GM19240 (cell line): ENCODE data around the gene GLUD1.
"Not testable (repeated sequence)": the region's sequence is repeated elsewhere in the genome, so short reads cannot be mapped to it uniquely, and the experiment has no call there.

Source experiments
- DNase-seq: peaks from one replicate; pipeline ENCODE4 v3.0.0; 2011; ENCODE audit warnings: low spot score; ENCODE audit not compliant: insufficient read length

Gene GLUD1

DNA sequence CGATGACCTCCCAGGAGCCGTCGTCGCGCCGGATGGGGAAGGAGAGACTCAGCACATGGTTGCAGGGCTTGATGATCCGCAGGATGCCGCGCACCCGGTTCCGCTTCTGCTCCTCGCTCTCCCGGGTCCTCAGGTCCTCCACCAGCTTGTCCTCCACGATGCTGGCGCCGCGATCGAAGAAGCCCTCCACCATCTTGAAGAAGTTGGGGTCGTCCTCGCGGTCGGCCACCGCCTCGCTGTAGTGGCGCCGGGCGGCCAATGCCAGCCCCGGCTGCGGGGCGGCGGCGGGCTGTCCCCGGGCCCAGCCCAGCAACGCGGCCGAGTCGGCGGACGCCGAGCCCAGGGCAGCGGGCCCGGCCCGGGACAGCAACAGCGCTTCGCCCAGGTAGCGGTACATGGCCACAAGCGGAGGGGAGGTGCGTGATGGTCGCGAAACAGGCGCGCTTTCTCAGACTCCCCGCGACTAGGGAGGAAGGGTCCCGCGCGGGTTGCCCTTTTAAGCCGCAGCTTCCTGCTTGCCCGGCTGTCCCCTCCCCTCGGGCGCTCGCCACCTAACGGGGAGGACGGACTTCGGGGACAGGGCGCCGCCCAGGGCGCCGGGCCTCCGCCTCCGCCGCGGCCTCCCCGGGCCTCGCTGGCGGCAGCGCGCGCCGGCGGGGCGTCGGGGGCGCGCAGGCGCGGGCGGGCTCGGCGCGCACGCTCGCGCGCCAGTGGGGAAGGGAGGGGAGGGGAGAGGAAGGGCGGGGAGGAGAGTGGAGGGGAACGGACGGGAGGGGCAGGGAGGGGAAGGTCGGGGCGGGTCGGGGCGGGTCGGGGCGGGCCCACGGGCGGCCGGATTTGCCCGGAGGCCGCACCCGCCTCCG, at the start of gene GLUD1, which contains the start of gene SHLD2:
TSS of gene GLUD1 (minus strand) at position 471 of the 863 bp plus-strand sequence. CDS start at position 397, 74 bp downstream.
TSS of gene SHLD2 (plus strand) at position 834 of the 863 bp plus-strand sequence. CDS start 56,149 bp downstream, outside the sequence.
- peak; percentile 69 for DNase-seq

DNA sequence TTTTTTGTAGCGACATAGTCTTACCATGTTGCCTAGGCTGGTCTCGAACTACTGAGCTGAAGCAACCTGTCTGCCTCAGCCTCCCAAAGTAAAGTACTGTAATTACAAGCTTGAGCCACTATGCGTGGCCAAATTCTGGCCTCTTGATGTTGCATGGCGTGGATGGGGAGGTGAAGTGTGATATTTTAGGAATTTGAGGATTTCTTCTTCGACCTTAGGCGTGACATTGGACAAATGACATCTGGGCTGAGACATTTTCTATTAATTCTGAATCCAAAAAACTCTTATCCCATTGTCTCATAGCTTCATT, 48.4 kb upstream of the GLUD1 start:
- DNase-seq = not testable (repeated sequence)

DNA sequence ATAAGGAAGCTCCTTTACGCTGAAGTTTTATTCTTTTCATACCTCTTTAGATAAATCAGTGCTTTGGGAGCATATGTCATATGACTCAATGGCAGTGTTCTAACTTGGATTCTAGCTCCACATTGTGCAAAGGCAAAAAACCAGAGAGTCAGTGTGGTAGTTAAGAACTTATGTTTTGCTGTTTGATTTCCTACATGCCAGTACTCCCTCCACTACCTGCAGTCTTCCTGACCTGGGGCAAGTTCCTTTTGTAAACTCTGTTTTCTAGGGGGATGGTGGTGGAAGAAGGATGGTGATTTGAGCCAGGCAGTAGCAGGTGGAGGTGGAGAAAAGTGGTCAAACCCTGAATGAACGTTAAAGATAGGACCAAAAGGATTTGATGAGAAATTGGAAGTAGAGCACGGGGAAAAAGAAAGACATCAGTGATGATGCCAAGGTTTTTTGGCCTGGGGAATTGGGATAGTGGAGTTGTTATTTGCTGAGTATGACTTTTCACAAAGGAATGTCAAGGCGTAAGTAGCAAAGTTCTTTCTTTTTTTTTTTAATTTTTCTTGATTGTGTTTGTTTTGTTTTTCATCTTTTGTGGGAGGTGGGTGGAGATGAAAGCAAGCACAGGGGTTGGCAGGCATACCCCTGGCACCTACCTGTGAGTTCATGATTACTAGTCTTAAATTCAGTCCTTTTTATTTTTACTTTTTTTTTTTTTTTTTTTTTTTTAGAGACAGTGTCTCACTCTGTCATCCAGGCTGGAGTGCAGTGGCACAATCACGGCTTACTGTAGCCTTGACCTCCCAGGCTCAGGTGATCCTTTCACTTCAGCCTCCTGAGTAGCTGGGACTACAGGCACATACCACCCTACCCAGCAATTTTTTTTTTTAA, 47.8 kb upstream of the GLUD1 start:
- not testable (repeated sequence) for DNase-seq

DNA sequence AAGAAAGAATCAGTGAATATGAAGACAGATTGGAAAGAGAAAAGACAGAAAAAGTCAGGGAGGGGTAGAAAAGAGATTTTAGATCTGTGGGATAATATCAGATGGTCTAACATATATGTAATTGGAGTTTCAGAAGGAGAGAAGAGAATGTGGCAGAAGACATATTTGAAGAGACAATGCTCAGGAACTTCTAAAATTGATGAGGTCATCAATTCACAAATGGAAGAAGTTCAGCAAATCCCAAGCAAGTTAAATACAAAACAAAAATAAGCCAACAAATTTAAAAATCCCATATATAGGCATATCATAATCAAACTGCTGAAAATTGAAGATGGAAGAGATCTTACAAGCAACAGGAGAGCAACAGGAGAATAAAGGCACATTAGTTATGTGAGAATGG, 42.8 kb upstream of the GLUD1 start:
- not testable (repeated sequence) for DNase-seq

DNA sequence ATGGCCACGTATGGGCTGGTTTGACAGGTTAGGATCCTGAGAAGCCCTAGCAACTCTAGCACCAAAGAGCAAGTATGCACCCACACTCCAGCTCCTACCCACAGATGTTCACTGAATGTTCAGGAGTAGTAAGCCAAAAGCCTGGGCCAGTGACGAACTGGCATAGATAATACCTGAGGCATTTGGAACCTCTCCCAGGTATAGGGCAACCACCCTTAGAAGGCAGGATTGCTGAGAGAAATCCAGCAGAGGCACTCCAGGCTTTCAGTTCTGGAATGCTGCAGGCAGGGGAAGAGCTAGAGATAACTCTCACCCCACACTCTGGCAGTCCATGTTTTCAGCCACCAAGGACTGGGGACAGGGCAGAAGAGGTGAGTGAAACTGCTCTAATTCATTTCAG, 39.8 kb upstream of the GLUD1 start:
- DNase-seq = not testable (repeated sequence)

DNA sequence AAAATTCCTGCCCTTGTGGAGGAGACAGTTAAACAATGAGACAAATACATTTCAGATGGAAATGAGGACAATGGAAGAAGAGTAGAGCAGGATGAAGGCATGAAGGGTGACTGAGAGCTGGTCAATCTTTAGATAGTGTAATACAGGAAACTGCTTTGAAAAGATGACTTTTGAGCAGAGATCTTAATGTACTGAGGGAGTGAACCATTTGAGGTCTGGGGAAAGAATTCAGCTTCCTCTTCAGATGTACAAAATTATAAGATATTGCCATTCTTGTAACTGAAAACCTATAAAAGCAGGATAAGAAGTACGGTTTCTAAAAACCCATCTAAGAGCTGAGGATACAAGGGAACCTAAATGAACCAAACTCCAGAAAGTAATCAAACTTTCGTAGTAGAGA, 39.3 kb upstream of the GLUD1 start:
- DNase-seq = not testable (repeated sequence)

DNA sequence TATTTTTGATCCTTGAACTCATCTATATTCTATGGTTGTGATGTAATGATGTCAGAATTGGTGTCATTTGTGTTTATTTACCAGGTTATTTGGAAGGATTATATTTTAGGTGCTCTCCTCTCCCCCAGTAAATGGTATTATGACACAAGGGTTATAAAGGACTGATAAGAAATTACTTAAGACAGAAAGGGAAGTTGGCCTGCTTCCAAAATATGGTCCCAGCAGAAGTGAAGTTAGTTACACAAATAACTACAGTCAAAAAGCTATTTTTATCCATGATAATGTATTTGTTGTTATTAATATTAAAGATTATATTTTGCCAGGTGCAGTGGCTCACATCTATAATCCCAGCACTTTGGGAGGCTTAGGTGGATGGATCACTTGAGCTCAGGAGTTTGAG, 37.5 kb upstream of the GLUD1 start:
- not testable (repeated sequence) for DNase-seq

DNA sequence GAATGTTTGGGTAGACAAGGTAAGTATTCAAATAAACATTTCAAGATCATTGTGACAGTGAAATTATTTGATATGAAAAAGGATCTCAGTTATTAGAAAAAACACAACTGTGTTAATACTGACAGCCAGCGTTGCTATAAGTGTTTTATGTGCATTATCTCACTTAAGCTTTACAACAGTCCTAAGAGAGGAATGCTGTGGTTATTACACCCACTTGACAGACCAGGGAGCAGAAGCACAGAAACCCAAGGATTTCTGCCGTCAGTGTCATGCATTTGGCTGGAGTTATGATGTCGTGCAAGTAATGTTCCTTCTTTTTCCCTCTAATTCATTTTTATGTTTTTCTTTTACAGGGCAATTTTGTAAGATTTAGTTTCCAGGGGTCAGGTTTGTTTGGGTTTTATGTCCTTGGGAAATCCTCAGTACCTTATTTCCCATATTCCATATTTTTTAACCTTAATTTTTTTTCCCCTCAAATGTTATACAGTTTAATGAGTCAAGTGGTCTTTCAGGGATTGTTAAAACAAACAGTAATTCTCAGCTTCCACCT, 33.0 kb upstream of the GLUD1 start:
- not testable (repeated sequence) for DNase-seq

DNA sequence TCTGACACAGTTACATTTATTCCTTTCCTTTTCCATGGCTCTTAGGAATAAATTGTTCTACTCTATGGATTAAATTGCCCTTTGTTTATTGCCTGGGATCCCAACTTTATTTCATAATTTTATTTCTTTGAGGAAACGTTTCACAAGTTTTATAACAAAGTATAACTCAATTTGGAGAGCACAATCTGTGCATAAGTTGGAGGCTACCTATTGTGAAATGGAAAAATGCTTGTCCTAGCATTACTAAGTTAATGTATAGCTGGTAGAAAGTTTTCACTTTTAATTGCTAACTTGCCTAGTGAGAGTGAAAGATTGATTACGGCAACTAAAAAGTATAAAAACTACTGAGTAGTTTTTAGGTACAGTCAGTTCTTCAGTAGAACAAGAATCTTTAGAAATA, 32.4 kb upstream of the GLUD1 start:
- not testable (repeated sequence) for DNase-seq

DNA sequence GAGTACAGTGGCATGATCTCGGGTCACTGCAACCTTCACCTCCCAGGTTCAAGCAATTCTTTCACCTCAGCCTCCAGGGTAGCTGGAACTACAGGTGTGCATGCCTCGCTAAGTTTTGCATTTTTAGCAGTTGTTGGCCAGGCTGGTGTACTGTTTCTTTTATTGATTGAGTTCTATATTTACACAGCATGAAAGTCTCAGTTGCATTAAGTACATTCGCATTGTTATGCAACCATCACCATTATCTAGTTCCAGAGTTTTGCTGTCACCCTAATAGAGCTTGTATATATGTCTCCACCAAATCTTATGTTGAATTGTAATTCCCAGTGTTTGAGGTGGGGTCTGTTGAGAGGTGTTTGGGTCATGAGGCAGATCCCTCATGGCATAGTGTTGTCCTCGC, 28.7 kb upstream of the GLUD1 start:
- not testable (repeated sequence) for DNase-seq

DNA sequence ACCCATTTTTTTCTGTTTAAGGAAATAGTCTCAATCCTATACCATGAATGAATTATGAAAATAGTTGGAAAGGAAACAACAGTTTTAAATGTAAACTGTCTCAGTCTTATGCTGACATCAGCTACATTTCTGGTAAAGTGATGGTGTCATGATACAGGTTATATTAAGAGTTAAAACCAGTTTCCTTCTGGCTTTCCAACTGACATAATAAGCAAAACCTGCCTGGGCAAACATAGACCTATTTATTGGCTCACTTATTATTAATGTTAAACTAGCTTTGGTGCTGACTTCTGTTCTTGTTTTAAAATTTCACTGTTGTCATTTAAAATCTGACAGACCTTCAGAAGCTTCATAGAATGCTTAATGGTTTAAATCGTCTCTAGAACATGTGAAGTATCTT, 24.4 kb upstream of the GLUD1 start:
- DNase-seq = not testable (repeated sequence)

DNA sequence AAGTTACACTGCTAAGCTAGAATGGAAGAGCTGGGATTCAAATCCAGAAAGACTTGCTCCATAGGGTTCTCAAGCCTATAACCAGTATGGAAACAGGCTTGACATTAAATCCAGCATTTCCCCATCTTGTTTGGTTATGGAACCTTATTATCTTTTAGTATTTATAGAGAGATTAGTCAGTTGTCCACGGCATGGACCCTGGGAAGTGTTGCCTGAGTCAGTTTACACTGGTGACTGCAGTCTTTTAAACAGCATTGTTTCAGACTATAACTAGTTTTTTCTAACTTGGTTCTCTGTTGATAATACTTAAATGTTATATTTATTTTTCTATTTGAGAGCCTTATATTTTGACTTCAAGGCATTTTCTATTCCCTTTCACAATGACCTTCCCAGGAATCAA, 23.5 kb upstream of the GLUD1 start:
- DNase-seq = not testable (repeated sequence)

DNA sequence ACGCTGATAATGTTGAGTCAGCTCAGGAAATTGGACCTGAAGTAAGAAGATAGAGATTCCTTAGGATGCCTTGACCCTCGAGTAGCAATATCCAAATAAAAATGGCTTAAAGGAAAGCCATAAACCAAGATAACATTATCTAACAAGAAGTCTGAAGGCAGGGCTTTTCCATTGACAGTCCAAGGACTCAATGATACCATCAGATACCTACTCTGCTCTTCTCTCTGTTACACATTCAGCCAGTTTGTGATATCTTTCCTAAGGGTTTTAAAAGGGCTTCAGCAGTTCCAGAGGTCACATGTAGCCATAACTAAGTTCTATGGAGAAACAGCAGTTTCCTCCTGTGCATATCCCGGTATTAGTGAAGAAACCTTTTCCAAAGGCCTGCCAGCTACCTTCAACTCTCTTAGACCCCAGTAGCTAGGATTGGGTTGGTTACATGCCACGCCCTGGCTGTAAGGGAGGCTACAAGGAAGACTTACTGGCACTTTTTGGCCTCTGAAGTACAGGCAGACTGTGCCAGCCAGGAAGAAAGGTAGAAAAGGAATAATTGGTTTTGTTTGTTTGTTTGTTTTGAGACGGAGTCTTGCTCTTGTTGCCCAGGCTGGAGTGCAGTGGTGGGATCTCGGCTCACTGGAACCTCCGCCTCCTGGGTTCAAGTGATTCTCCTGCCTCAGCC, 10.9 kb upstream of the GLUD1 start:
- DNase-seq = no peak

DNA sequence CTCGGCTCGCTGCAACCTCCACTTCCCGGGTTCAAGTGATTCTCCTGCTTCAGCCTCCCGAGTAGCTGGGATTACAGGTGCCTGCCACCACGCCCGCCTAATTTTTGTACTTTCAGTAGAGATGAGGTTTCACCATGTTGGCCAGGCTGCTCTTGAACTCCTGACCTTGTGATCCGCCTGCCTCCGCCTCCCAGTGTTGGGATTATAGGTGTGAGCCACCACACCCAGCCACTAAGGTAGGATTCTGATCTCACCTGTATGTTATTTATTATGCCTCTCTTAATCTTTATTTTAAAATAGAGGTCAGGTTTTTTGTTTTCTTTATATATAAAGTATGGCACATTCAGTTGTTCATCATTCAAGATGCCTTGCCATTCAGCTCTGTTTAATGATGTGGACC, 10.1 kb upstream of the GLUD1 start:
- not testable (repeated sequence) for DNase-seq

DNA sequence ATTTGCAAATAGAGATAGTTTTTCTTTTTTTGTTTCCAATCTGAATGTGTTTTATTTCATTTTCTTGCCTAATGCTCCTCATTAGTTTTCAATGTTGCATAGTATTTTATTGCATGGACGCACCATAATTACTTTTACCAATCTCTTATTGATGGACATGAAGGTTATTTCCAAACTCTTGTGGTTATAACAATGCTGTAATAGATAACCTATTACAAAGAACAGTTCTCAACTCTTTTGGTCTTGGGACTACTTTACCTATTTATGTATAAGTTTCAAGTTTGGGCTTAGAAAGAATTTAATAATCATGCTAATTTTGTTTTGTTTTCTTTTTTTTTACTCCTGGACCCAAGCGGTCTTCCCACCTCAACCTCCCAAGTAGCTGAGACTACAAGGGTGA, 7.4 kb upstream of the GLUD1 start:
- DNase-seq = no peak

DNA sequence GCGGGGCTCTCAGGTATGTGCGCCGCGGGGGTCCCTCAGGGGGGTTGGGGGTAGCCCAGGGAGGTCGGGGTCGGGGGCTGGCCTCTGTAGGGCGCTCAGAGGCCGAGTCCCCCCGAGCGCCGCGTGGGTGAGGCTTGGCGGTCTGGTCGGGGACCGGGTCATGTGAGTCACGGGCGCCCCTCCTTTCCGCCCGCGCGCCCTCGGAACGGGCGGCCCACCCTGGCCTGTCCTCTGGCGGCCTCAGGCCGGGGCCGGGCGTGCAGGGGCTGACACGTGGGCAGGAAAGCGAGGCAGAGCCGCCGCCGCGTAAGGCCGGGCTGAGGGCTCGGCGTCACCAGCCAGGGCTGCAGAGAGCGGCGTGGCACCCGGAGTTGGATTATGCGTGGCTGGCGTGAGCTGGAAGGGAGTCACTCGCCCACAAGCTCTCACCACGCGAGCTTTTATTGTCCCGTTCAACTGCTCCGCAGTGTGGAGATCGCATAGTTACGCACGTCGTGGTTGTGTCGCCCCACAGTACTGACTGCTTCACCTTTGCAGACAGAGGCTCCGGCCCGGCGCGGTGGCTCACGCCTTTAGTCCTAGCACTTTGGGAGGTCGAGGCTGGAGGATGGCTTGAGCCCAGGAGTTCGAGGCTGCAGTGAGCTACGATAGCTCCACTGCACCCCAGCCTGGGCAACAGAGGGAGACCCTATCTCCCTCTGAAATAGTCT, 748 bp upstream of the GLUD1 start:
- peak; percentile 34 for DNase-seq

DNA sequence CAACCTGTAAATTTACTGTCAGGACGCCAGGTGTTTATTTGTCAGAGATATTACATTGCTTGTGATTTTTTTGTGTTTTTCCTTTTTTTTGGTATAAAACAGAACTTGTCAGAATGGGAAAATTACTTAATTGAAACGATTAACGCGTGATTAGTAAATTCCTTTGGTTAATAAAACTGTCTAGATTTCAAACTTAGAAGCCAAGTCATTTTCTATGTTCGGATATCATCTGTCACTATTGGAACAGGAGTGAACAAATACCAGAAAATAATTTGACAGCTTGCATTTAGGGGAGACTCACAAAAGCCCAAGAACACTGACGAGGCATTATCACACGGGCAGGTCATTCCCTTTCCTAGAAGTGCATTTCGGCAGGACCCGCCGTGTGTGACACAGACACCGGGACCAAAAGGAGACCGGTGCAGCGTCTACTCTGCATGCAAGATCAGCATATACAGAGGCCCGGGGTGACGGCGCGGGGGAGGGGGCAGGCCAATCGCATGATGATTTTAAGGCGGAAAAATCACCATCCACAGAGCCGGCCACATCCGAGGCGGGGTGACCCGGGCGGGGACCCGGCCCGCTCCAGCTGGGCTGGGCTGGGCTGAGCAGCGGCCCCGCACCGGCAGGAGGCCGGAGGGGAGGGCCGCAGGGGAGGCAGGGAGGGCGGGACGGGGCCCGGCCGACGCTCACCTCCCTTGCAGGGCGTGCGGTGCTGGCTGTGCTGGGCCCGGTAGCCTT, 841 bp downstream of the GLUD1 start:
- DNase-seq = peak; percentile 6

DNA sequence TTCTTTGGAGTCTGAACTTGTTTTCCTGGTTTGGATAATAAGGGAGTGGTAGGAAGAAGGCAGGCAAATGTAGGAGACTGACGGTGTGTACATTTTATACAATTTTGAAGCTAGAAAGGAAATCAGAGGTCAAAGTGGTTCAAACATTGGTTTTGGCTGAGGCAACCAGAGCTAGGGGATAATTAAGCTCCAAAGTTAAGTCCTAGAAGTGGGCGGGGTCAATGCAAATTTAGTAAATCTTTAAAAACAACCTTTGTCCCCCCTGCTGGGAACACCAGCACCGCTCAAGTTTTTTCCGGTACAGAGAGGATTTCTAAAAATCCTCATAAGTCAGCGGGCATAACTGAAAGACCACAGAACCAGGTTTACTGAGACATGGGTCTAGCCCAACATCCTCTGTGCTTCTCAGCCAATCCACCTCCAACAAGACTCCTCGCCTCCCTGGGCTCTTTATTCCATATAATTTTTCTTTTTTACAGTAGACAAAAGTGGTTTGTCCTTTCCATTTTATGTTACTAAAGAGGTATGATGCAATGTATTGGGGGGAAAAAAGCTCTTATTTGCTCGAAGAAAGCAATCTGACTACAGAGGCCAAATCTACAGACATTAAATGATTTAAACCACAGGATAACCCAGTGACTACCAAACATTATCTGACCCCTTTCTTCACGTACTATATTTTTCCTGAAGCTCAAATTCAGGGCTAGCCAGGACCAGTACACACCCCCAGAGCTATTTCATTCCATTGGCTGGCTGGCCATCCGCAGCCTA, 1.6 kb downstream of the GLUD1 start:
- no peak for DNase-seq

DNA sequence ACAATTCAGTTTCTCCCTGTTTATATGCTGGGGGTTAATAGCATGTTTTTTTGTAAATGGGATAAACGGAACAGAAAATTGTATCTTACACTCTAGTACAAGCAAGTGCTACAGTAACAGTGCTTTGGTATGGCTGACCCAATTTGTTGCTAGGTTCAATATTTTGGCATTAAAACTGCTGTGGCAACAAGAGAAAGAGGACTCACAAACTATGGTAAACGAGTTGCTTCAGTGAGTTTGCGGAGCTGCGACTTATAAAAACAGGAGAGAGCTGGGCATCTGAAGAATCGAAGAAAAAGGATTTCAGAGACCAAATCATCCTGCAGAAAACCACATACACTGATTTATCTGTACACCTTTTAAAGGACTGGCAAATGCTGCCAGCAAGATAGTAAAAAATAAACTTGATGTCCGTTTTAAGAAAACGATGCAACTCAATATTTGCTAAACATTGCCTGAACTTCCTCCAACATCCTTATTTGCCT, 2.2 kb downstream of the GLUD1 start:
- no peak for DNase-seq
